GM23248 (cell line): ENCODE results near the gene PCDHB9.

ENCODE experiments used
- EZH2 ChIP-seq: fragments of 200-600 bp; sonication (generic); IDR thresholded peaks from 2 replicates; pipeline ENCODE4 v1.6.1; 2018; ENCODE audit warnings: antibody characterized with exemption, mild to moderate bottlenecking; ENCODE audit not compliant: insufficient read depth, poor library complexity, severe bottlenecking
- EZH2phosphoT487 ChIP-seq: fragments of 200-600 bp; sonication (generic); IDR thresholded peaks from 2 replicates; pipeline ENCODE4 v1.6.1; 2018; ENCODE audit warnings: antibody characterized with exemption, moderate library complexity, mild to moderate bottlenecking, low read depth; ENCODE audit not compliant: insufficient read depth

DNA sequence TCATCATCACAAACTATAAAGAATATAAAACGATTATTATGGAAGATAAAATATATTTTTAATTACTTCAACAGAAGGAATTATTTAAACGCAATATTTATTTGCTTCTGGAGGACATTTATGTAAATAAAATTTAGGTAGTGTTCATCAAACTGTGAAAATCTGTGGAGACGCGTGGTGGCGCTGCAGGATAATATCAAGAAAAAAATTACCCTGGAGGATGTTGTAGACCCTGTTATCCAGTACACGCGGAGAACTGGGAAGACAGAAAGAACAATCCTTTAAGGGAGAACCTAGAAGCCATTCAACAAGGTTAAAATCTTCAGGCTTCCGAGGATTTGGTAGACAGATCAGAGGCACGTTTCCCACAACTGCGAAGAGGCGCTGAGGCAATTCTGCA lies 21.5 kb downstream of the PCDHB9 start, which contains the start of gene PCDHB12:
- TF ChIP-seq EZH2 (no peak), EZH2phosphoT487 (no peak)
